Measurements from ENCODE around the gene THSD7B.
A peak's percentile ranks its signal among the peaks of the same experiment; 100 is the strongest.

Gene THSD7B

GRCh38 chr2:136905779-136906178 lies 140.4 kb downstream of the THSD7B start:
- no peak for TF ChIP-seq TAF1 (IDR thresholded peaks at IDR 0.05; ENCODE audit: low read depth)
- no peak for TF ChIP-seq CREB1 (IDR thresholded peaks at IDR 0.05; ENCODE audit: low read depth)
- no peak for TF ChIP-seq USF1 (IDR thresholded peaks at IDR 0.05)
- no peak for TF ChIP-seq CEBPB (IDR thresholded peaks at IDR 0.05)
- TF ChIP-seq ZBTB7A (IDR thresholded peaks at IDR 0.05; ENCODE audit: low read depth), result no peak
- TF ChIP-seq TCF12 (IDR thresholded peaks at IDR 0.05; ENCODE audit: low read depth), result no peak
- no peak for TF ChIP-seq MAX (IDR thresholded peaks at IDR 0.05)
- no peak for TF ChIP-seq FOXM1 (IDR thresholded peaks at IDR 0.05; ENCODE audit: borderline replicate concordance, low read depth)
- TF ChIP-seq REST (IDR thresholded peaks at IDR 0.05; ENCODE audit: low read depth), result no peak
- TF ChIP-seq EGR1 (IDR thresholded peaks at IDR 0.05), result no peak

- no peak for TF ChIP-seq CEBPB (IDR thresholded peaks at IDR 0.05)
- no peak for TF ChIP-seq RAD21 (IDR thresholded peaks at IDR 0.05; ENCODE audit: low read depth)
- TF ChIP-seq CREB1 (IDR thresholded peaks at IDR 0.05; ENCODE audit: low read depth), result no peak
- TF ChIP-seq REST (IDR thresholded peaks at IDR 0.05; ENCODE audit: low read depth), result no peak
- peak; percentile 52; the same call in 1 of the 2 replicates for TF ChIP-seq TEAD4 (IDR thresholded peaks at IDR 0.05)
- TF ChIP-seq EGR1 (IDR thresholded peaks at IDR 0.05), result no peak
- no peak for TF ChIP-seq FOXM1 (IDR thresholded peaks at IDR 0.05; ENCODE audit: borderline replicate concordance, low read depth)
- TF ChIP-seq USF1 (IDR thresholded peaks at IDR 0.05), result no peak
Observed at GRCh38 chr2:136909777-136910176, 144.4 kb downstream of the THSD7B start.

- TF ChIP-seq MAX (IDR thresholded peaks at IDR 0.05) (no peak), EGR1 (IDR thresholded peaks at IDR 0.05) (no peak), YY1 (IDR thresholded peaks at IDR 0.05; ENCODE audit: low read depth) (no peak), ZBTB7A (IDR thresholded peaks at IDR 0.05; ENCODE audit: low read depth) (no peak), TEAD4 (IDR thresholded peaks at IDR 0.05) (no peak), EP300 (IDR thresholded peaks at IDR 0.05; ENCODE audit: borderline replicate concordance) (no peak), NFIC (IDR thresholded peaks at IDR 0.05) (no peak), TAF1 (IDR thresholded peaks at IDR 0.05; ENCODE audit: low read depth) (no peak), TCF12 (IDR thresholded peaks at IDR 0.05; ENCODE audit: low read depth) (no peak), RAD21 (IDR thresholded peaks at IDR 0.05; ENCODE audit: low read depth) (no peak), USF1 (IDR thresholded peaks at IDR 0.05) (no peak), FOXM1 (IDR thresholded peaks at IDR 0.05; ENCODE audit: borderline replicate concordance, low read depth) (no peak), REST (IDR thresholded peaks at IDR 0.05; ENCODE audit: low read depth) (no peak), CEBPB (IDR thresholded peaks at IDR 0.05) (no peak)
Observed at GRCh38 chr2:136916131-136916530, 150.8 kb downstream of the THSD7B start.

- TF ChIP-seq MAX (IDR thresholded peaks at IDR 0.05) (no peak), FOXM1 (IDR thresholded peaks at IDR 0.05; ENCODE audit: borderline replicate concordance, low read depth) (no peak), RAD21 (IDR thresholded peaks at IDR 0.05; ENCODE audit: low read depth) (no peak), YY1 (IDR thresholded peaks at IDR 0.05; ENCODE audit: low read depth) (no peak), TEAD4 (IDR thresholded peaks at IDR 0.05) (no peak), TAF1 (IDR thresholded peaks at IDR 0.05; ENCODE audit: low read depth) (no peak), EP300 (IDR thresholded peaks at IDR 0.05; ENCODE audit: borderline replicate concordance) (no peak), ZBTB7A (IDR thresholded peaks at IDR 0.05; ENCODE audit: low read depth) (no peak), EGR1 (IDR thresholded peaks at IDR 0.05) (no peak), USF1 (IDR thresholded peaks at IDR 0.05) (no peak), REST (IDR thresholded peaks at IDR 0.05; ENCODE audit: low read depth) (no peak), TCF12 (IDR thresholded peaks at IDR 0.05; ENCODE audit: low read depth) (no peak), NFIC (IDR thresholded peaks at IDR 0.05) (no peak), CREB1 (IDR thresholded peaks at IDR 0.05; ENCODE audit: low read depth) (no peak), CEBPB (IDR thresholded peaks at IDR 0.05) (no peak)
Observed at GRCh38 chr2:136917411-136917881, 152.1 kb downstream of the THSD7B start.
